Astrocyte of the cerebellum (primary cell): Measurements from ENCODE around the gene NOTCH2.
A peak's percentile ranks its signal among the peaks of the same experiment; 100 is the strongest.
"Not testable (repeated sequence)": the region's sequence is repeated elsewhere in the genome, so short reads cannot be mapped to it uniquely, and the experiment has no call there.

Source experiments
- DNase-seq: peaks from one replicate; pipeline ENCODE4 v3.0.0-alpha.2; 2011; ENCODE audit warnings: low read depth
- H3K4me3 ChIP-seq: 2 replicates; pipeline ENCODE4 v1.5.1; 2011; ENCODE audit warnings: mild to moderate bottlenecking, low read depth, low read length, moderate library complexity
- in situ Hi-C: cut with HindIII; loops from 2 replicates; pipeline ENCODE4 v1.10.0; 2017; ENCODE audit warnings: low sequenced_read_pairs

Gene NOTCH2

GRCh38 chr1:120069067-120069919 lies at the start of gene NOTCH2:
NOTCH2 (minus strand) TSS chr1:120069662; CDS start chr1:120069406, 256 bp downstream.
- DNase-seq, in situ Hi-C loops: not testable (repeated sequence)
- H3K4me3 ChIP-seq = peak within 1 kb of the TSS; percentile 46

DNA sequence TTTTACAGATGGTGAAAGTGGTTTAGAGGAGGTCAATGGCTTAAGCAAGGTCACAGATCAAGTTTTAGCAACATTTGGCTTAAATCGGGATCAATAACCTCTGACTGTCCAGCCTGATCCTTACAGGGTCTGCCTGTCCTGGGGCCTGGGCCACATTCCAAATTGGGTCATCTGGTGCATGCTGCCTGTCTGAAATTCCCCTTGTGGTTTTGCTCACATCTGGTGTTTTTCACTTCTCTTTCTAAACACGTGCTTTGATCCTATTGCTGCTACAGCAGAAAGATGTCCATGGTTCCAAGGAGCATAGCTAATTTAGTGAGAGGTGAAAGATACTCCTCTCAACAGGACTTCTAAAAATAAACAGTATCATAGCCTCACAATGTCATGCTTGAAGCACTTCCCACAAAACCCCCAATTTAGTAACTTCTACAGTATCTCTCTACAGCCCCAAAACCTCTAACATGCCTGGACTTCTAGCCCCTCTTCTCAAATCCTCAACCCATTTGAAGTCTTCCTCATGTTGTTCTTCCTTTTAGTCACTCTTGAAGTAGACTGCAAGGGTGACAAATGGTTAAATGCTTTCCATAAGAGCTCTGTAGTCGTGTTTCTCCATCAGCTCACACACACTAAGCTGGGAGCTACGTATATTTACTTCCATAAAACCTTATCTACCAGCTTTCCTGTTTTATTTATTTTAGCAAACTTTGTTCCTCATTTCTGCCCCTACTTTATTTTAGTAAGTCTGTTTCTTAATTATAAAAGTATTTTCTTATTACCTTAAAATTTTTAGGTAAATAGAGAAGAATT lies 48.1 kb upstream of the NOTCH2 start:
- H3K4me3 ChIP-seq, in situ Hi-C loops, DNase-seq: not testable (repeated sequence)

DNA sequence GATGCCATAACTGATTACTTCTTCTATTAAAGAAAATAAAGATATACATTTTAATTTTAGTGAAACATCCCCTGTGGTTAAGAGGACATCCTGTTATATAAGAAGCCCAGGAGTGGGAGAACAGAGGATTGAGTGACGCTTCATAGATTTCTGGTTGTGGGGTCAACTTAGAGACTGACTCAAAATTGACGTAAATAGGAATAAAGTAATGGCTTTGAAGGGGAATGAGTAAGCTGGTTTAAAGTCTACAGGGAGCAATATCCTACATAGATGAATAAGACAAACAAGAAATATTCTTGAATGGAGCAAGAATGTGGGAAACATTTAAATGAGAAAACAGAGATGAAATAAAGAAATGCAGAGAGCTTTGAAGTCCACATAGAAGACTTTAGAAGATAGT lies 46.6 kb upstream of the NOTCH2 start:
- DNase-seq, H3K4me3 ChIP-seq, in situ Hi-C loops: not testable (repeated sequence)

- in situ Hi-C loops, H3K4me3 ChIP-seq, DNase-seq: not testable (repeated sequence)
Observed at GRCh38 chr1:120113134-120113533, 43.7 kb upstream of the NOTCH2 start.

- DNase-seq, in situ Hi-C loops, H3K4me3 ChIP-seq: not testable (repeated sequence)
Observed at GRCh38 chr1:120112212-120112611, 42.8 kb upstream of the NOTCH2 start.

DNA sequence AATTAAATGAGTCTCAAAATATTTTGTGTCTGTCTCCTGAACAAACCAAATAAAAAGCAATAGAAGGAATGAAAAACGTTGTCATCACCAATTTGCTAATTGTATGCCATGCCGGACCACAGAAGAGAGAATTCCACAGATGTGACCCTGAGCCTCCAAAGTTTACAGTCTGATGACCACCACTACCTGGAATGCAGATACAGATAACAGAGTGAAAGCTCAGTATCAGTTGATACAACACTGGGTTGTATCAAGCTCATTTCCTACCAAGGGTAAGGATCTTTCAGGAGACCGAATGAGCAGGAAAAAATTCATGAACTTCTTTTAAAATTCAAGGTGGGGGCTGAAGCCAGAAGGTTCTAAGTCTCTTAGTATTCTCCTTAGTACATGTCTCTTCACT lies 42.3 kb upstream of the NOTCH2 start:
- DNase-seq, in situ Hi-C loops, H3K4me3 ChIP-seq: not testable (repeated sequence)

DNA sequence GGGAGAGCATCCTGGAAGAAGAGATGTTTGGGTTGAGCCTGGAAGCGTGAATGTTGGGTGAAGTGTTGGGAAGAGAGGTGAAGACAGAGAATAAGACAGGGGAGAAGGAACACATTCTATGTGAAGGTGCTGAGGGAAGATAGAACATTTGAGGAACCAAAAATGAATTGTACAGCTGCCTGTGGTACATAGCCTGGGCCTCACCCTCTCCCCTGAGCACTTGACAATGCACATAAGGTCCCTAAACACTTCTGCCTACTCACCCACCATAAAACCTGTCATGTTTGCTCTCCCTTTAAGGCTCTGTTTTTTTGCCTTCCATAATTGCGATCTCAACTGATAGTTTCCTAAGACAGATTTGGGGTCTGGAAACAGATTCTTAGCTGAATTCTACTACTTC lies 41.5 kb upstream of the NOTCH2 start:
- DNase-seq, H3K4me3 ChIP-seq, in situ Hi-C loops: not testable (repeated sequence)

- DNase-seq, H3K4me3 ChIP-seq, in situ Hi-C loops: not testable (repeated sequence)
Observed at GRCh38 chr1:120109656-120110055, 40.2 kb upstream of the NOTCH2 start.

DNA sequence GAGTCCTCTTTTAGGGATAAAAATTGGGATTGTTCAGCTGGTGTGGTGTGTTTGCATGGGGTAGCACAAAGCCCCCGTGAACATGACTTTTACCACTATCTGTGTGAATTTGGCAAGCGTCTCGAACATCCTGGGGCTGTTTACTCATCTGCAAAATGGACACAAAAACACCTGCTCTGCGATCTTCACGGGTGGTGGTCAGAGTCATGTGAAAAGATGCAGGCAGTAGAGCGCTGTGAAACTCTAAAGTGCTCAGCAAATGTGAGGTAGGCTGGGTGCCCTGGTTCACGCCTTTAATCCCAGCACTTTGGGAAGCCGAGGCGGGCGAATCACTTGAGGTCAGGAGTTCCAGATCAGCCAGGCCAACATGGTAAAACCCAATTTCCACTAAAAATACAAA lies 39.7 kb upstream of the NOTCH2 start:
- DNase-seq, H3K4me3 ChIP-seq, in situ Hi-C loops: not testable (repeated sequence)

DNA sequence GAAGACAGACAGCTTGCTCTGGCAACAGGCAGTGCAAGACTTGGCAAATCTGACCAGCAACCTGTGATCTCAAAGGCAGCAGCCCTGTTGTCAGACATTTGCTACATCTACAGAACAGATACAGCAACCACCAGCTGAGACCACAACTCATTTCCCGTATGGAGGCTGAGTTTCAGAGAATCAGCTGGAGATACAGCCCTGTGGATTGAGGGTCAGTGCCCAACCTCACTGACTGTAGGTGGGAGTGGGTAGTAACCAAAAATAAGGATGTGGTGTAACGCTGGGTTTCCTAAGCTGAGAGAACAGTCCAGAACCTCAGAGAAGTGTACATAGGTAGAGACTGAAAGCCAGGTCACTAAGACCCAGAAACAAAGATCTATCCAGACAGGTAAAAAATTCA lies 35.8 kb upstream of the NOTCH2 start:
- DNase-seq, in situ Hi-C loops, H3K4me3 ChIP-seq: not testable (repeated sequence)

- in situ Hi-C loops, DNase-seq, H3K4me3 ChIP-seq: not testable (repeated sequence)
Observed at GRCh38 chr1:120103768-120104167, 34.3 kb upstream of the NOTCH2 start.

- DNase-seq, in situ Hi-C loops, H3K4me3 ChIP-seq: not testable (repeated sequence)
Observed at GRCh38 chr1:120101593-120101992, 32.1 kb upstream of the NOTCH2 start.

GRCh38 chr1:120100590-120100989 lies 31.1 kb upstream of the NOTCH2 start:
- in situ Hi-C loops, H3K4me3 ChIP-seq, DNase-seq: not testable (repeated sequence)

DNA sequence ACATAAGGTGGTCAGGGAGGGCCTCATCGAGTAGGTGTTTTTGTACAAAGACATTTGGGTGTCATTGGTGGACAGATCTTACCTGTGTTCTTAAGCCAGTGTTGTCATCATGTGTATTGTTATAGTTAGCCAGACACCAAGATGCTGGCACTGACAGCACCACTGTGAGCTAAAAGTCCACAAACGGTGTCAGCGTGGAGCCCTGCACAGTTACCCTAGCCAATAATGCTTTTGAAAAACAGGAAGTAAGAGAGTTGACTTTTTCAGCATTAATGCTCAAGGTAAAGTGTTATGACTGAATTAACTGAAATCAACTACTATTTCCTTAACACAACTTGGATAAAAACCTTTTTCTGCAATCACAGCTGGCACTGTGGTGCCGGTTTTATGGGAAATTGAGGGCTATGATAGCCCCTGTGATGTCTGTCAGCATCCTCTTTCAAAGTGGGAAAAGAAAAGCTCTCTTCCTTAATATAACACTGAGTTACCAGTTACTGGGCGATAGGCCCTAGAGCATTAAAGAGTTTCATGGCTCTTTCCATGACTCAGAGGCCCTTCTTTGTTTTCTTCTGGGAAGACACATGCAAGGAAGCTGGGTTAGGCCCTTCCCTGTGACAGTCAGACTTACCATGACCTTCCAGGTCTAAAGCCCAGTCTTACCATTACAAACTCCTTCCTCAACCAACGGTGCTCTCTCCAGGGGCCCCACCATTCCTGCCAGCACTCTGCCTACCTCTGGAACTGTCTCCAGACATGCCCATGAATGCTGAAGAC lies 29.7 kb upstream of the NOTCH2 start:
- in situ Hi-C loops, H3K4me3 ChIP-seq, DNase-seq: not testable (repeated sequence)

DNA sequence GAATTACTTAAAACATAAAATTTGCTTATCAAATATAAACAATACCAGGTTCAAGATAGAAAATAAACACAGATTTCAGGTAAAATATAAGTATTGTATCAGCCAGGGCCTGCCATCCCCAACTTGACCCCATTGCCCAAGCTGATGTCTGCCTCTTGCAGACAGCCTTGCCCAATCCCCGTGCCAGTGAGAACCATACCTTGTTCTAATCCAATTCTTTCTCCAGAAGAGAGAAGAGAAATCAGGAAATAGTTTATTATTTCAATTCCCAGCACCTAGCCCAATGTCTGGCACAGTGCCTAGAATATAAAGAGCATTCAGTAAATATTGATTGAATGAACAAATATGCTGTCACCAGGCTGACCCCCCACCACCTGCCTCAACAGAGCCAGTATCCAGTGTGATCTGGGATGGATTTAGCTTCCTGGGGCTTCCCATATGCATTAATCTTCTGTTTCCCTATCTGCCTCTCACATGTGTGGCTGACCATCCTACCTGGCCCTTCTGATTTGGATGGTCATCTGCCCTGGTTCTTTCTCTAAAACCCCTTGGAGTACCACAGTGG lies 27.6 kb upstream of the NOTCH2 start:
- H3K4me3 ChIP-seq, DNase-seq, in situ Hi-C loops: not testable (repeated sequence)

GRCh38 chr1:120093548-120094181 lies 24.2 kb upstream of the NOTCH2 start:
- H3K4me3 ChIP-seq, in situ Hi-C loops, DNase-seq: not testable (repeated sequence)
